ENCODE data around the gene YTHDC1. TPM values are rescaled to one million over a fixed set of nuclear protein-coding genes. Genes with fewer than 3 reads are reported as not detected.

The YTHDC1 gene
- total and polyA plus RNA-seq, 2 of the 8 experiments (the other 6 are each of a cell fraction or from before 2014, with no cell fraction given) = 25.7 to 89.5 TPM

- TF ChIP-seq FOSL1 (IDR thresholded peaks at IDR 0.05; ENCODE audit: insufficient read depth, low read depth, low read length) (no peak), RBBP5 (IDR thresholded peaks at IDR 0.05; ENCODE audit: borderline replicate concordance, low read depth, low read length) (no peak), CTBP2 (IDR thresholded peaks at IDR 0.05; ENCODE audit: borderline replicate concordance, insufficient read depth, insufficient read length, low read length) (no peak), SIRT6 (IDR thresholded peaks at IDR 0.05; ENCODE audit: low read length) (no peak), ZNF274 (IDR thresholded peaks at IDR 0.05; ENCODE audit: borderline replicate concordance, extremely low read depth, low read length) (no peak), TEAD4 (IDR thresholded peaks at IDR 0.05; ENCODE audit: low read depth, low read length) (peak; percentile 33; the same call in 1 of the 2 replicates), SP4 (IDR thresholded peaks at IDR 0.05; ENCODE audit: low read length) (no peak), POU5F1 (IDR thresholded peaks at IDR 0.05; ENCODE audit: low read depth, low read length) (0 out of 2 replicates have a peak, but pooled peaks have one; percentile 35), EGR1 (IDR thresholded peaks at IDR 0.05; ENCODE audit: borderline replicate concordance, low read depth, low read length) (no peak), EP300 (IDR thresholded peaks at IDR 0.05; ENCODE audit: borderline replicate concordance in 1 of 2, low read depth in 2 of 2, low read length in 2 of 2) (no peak), CHD7 (IDR thresholded peaks at IDR 0.05; ENCODE audit: insufficient replicate concordance, low read length) (peak; percentile 89), GTF2F1 (IDR thresholded peaks at IDR 0.05; ENCODE audit: borderline replicate concordance, low read depth, low read length) (no peak)
Observed at GRCh38 chr4:68272860-68273259, 77.0 kb downstream of the YTHDC1 start (continued).

Measured in H1 (cell line).